ENCODE measurements around the gene NT5DC3.

DNA sequence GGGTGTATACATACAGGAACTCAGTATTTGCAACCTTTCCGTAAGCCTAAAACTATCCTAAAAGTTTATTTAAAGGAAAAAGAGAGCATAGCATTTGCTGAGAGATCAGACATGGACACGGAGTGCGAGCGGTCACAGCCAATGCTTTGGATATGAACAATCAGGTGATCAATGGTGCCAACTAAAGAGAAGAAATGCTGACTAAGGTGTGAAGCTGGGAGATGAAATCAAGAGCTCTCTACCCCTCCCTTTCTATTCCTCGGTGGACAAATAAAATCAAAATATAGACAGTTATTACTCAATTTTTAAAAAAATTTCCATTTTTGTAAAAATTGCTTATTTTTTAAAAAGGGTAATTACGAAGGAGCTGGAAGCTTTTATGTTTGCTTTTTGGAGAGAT is 29.2 kb downstream of the NT5DC3 start:
- TF ChIP-seq, protein P1, sequence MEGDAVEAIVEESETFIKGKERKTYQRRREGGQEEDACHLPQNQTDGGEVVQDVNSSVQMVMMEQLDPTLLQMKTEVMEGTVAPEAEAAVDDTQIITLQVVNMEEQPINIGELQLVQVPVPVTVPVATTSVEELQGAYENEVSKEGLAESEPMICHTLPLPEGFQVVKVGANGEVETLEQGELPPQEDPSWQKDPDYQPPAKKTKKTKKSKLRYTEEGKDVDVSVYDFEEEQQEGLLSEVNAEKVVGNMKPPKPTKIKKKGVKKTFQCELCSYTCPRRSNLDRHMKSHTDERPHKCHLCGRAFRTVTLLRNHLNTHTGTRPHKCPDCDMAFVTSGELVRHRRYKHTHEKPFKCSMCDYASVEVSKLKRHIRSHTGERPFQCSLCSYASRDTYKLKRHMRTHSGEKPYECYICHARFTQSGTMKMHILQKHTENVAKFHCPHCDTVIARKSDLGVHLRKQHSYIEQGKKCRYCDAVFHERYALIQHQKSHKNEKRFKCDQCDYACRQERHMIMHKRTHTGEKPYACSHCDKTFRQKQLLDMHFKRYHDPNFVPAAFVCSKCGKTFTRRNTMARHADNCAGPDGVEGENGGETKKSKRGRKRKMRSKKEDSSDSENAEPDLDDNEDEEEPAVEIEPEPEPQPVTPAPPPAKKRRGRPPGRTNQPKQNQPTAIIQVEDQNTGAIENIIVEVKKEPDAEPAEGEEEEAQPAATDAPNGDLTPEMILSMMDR (IDR thresholded peaks at IDR 0.05; ENCODE audit: poor library complexity), result no peak
- TF ChIP-seq EZH2 (IDR thresholded peaks at IDR 0.05; ENCODE audit: borderline replicate concordance), result no peak

Data from hepatocyte (in vitro differentiated cells).